Spleen (tissue), 7 donors: ENCODE data around the gene PRAMEF12.

Experiments
- CTCF ChIP-seq, 11 experiments: fragments of 200-600 bp in 7 of 11; fragments of 450-650 bp in 4 of 11; sonication (generic) in 4 of 11; IDR thresholded peaks in 8 of 11; conservative IDR thresholded peaks in 3 of 11; 1 replicate in 7 of 11; 2 replicates in 4 of 11; pipeline versions ENCODE4 v1.4.0 to v1.8.0; 2016 to 2021; ENCODE audit warnings: antibody characterized with exemption in 11 of 11, inconsistent platforms in 4 of 11, mild to moderate bottlenecking in 1 of 11
- POLR2AphosphoS5 ChIP-seq, 3 donors: sonication (generic); formaldehyde crosslinking; IDR thresholded peaks; one replicate each; pipeline ENCODE4 v1.5.1; 2017; ENCODE audit warnings: antibody characterized with exemption in 3 of 3
- donor health status: DM: no; HTN: no; CAD: no; lungs with moderate emphysema.
- donor health status: DM: no; HTN: no; CAD: no.
- donor health status: DM: no; HTN: no; CAD: no.

- TF ChIP-seq CTCF (IDR thresholded peaks at IDR 0.05 in 8 of 11, conservative IDR thresholded peaks at IDR 0.05 in 3 of 11): no peak
- no peak for TF ChIP-seq POLR2AphosphoS5 (IDR thresholded peaks at IDR 0.05)
These were observed 37.9 kb downstream of the PRAMEF12 start for GRCh38 chr1:12811409-12811784.
